HUES48 (cell line): ENCODE results near the gene GPR146.
"Not testable (repeated sequence)": the region's sequence is repeated elsewhere in the genome, so short reads cannot be mapped to it uniquely, and the experiment has no call there.

Experiments used
- H3K27ac ChIP-seq: one replicate; pipeline ENCODE4 v1.7.0; 2013; ENCODE audit warnings: low read depth, low read length, inconsistent platforms
- H3K27me3 ChIP-seq: 2 replicates; pipeline ENCODE4 v1.6.1; 2013; ENCODE audit warnings: mild to moderate bottlenecking, low read length; ENCODE audit not compliant: control insufficient read depth, insufficient read depth
- H3K36me3 ChIP-seq: 2 replicates; pipeline ENCODE4 v1.6.1; 2013; ENCODE audit warnings: low read length; ENCODE audit not compliant: control insufficient read depth, insufficient read depth
- H3K4me1 ChIP-seq: 2 replicates; pipeline ENCODE4 v1.6.1; 2013; ENCODE audit warnings: mild to moderate bottlenecking, low read length; ENCODE audit not compliant: control insufficient read depth, insufficient read depth
- H3K4me3 ChIP-seq: 2 replicates; pipeline ENCODE4 v1.5.1; 2013; ENCODE audit warnings: mild to moderate bottlenecking, low read depth, low read length
- H3K9ac ChIP-seq: 2 replicates; pipeline ENCODE4 v1.6.1; 2013; ENCODE audit warnings: mild to moderate bottlenecking, low read depth, low read length, moderate library complexity
- H3K9me3 ChIP-seq: 2 replicates; pipeline ENCODE4 v1.6.1; 2013; ENCODE audit warnings: low read length; ENCODE audit not compliant: control insufficient read depth, insufficient read depth

Gene GPR146

GRCh38 chr7:1064581-1064980 is 20.2 kb downstream of the GPR146 start:
- H3K9ac ChIP-seq, result no peak overlapping the region

GRCh38 chr7:1065263-1065584 is 20.9 kb downstream of the GPR146 start:
- H3K27me3 ChIP-seq, result no peaks in the 10 kb centered on the region
- no peak overlapping the region for H3K27ac ChIP-seq
- H3K9ac ChIP-seq, result no peak overlapping the region
- H3K36me3 ChIP-seq, result no peaks in the 10 kb centered on the region
- H3K4me3 ChIP-seq, result no peak overlapping the region
- H3K4me1 ChIP-seq, result peaks cover 9% of the 10 kb centered on the region
- H3K9me3 ChIP-seq, result no peaks in the 10 kb centered on the region

More at GRCh38 chr7:1064581-1064980, 20.2 kb downstream of the GPR146 start:
- no peaks in the 10 kb centered on the region for H3K36me3 ChIP-seq
- H3K4me1 ChIP-seq, result peaks cover 12% of the 10 kb centered on the region
- no peak overlapping the region for H3K27ac ChIP-seq
- no peaks in the 10 kb centered on the region for H3K27me3 ChIP-seq
- no peak overlapping the region for H3K4me3 ChIP-seq
- H3K9me3 ChIP-seq, result no peaks in the 10 kb centered on the region

GRCh38 chr7:1065585-1066241 is 21.4 kb downstream of the GPR146 start:
- Histone ChIP-seq H3K4me1 (peaks cover 4% of the 10 kb centered on the region; the same call in 1 of the 2 replicates), H3K9ac (no peak overlapping the region), H3K27me3 (no peaks in the 10 kb centered on the region)

DNA sequence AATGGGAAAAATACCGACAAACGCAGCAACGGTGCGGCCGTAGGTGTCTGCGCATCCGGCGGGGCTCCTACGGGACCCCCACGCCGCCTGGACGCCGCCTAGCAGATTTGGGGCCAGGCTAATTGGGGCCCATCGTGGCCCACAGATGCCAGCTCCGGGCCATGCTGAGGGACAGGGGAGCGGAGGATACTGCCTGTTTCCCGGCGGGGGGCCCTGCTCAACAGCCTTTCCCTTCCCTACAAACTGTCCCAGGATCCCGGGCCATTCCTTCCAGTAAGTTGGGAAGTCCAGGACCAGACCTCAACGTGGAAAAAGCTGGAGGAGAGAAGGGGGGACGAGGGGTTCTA is 21.9 kb downstream of the GPR146 start:
- Histone ChIP-seq H3K27me3 (no peaks in the 10 kb centered on the region), H3K9me3 (peaks cover 6% of the 10 kb centered on the region), H3K27ac (no peak overlapping the region), H3K36me3 (no peaks in the 10 kb centered on the region), H3K4me3 (no peak overlapping the region; the same call in 1 of the 2 replicates), H3K9ac (no peak overlapping the region), H3K4me1 (no peaks in the 10 kb centered on the region)

More at GRCh38 chr7:1065585-1066241, 21.4 kb downstream of the GPR146 start:
- Histone ChIP-seq H3K36me3 (no peaks in the 10 kb centered on the region), H3K27ac (no peak overlapping the region), H3K9me3 (peaks cover 4% of the 10 kb centered on the region), H3K4me3 (no peak overlapping the region; the same call in 1 of the 2 replicates)

- no peaks in the 10 kb centered on the region for H3K36me3 ChIP-seq
- H3K9me3 ChIP-seq, result peaks cover 6% of the 10 kb centered on the region
- H3K4me3 ChIP-seq, result no peak overlapping the region
- no peaks in the 10 kb centered on the region for H3K27me3 ChIP-seq
- no peaks in the 10 kb centered on the region for H3K4me1 ChIP-seq
- no peak overlapping the region for H3K9ac ChIP-seq
- H3K27ac ChIP-seq, result no peak overlapping the region
Observed at GRCh38 chr7:1068013-1068412, 23.7 kb downstream of the GPR146 start.

DNA sequence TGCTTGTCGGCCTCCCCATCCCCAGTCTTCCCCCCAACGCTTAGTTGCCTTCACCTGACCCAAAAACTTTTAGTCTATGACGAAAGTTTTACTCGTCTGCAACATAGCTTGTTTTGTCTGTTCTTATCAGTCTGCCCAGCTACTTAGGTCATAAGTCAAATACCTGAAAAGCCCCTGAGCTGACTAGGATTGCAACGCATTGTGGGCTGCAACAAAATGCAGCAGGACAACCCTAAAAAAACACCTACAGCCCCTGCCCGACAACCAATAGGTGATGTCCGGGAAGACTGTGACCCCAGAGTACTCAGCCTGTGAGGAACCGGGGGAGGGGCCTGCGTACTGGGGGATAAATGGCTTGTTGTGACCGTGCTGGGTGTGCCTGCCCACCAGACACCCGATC is 24.3 kb downstream of the GPR146 start:
- H3K9me3 ChIP-seq, result peaks cover 6% of the 10 kb centered on the region
- no peaks in the 10 kb centered on the region for H3K36me3 ChIP-seq
- no peak overlapping the region for H3K9ac ChIP-seq
- H3K27ac ChIP-seq, result no peak overlapping the region
- H3K4me3 ChIP-seq, result no peak overlapping the region
- H3K4me1 ChIP-seq, result no peaks in the 10 kb centered on the region
- no peaks in the 10 kb centered on the region for H3K27me3 ChIP-seq

- no peaks in the 10 kb centered on the region for H3K27me3 ChIP-seq
- no peak overlapping the region for H3K27ac ChIP-seq
- peaks cover 6% of the 10 kb centered on the region for H3K9me3 ChIP-seq
- no peak overlapping the region for H3K9ac ChIP-seq
- no peak overlapping the region for H3K4me3 ChIP-seq
- H3K36me3 ChIP-seq, result no peaks in the 10 kb centered on the region
- no peaks in the 10 kb centered on the region for H3K4me1 ChIP-seq
Observed at GRCh38 chr7:1070544-1071011, 26.2 kb downstream of the GPR146 start.

DNA sequence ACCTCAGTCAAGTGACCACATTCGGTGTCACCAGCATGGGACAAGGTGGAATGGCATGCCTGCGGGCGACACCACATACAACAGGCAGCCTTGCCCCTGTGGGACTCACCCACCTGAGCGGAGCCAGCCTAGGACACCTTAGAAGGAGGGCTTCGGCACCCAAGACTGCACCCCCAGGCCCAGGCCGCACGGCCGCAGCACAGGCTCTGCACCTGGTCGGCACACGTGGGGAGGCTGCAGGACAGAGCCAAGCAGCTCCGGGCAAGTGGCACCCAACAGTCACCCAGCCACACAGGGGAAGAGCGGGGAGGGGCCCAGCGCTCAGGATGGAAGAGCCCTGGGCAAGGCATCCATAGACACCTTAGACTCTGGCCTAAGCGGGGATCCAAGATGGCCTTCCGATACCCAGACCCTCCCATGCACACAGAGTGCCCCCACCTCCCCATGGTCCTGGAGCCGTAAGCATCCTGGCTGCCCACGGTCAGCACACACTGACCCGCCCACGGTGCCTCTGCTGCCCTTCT is 27.4 kb downstream of the GPR146 start:
- Histone ChIP-seq H3K9me3 (peaks cover 6% of the 10 kb centered on the region), H3K4me3 (no peak overlapping the region), H3K36me3 (no peaks in the 10 kb centered on the region), H3K27ac (no peak overlapping the region), H3K4me1 (no peaks in the 10 kb centered on the region), H3K9ac (no peak overlapping the region), H3K27me3 (no peaks in the 10 kb centered on the region)

DNA sequence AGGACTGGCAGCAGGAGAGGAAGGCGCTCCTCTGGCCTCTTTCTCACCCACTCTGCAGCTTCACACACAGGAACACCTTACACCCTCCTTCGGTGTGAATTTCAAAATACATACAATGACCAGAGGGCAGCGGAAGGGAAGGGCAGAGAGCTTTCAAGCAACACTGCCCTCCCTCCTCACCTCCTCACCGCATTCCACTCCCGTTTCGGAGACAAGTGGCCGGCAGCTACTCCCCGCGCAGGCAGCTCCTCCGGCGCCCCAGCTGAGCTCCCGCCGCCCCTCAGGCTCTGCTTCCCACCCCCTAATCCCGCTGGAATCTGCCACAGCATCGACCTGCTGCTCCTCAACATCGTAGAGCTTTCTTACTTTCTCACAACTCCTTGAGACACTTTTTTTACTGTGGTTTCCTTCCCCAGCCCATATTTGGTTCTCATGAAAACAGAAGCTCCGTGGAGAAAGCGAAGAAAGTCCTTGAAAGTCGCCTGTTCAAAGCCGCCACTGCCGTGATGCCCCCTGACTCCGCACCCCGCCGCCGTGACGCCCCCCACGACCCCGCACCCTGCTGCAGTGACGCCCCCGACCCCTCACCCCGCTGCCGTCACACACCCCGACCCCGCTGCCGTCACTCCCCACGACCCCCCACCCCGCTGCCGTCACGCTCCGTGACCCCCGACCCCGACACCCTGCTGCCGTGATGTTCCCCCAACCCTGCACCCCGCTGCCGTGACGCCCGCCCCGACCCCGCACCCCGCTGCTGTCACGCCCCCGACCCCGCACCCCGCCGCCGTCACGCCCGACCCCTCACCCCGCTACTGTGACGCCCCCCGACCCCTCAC is 29.0 kb downstream of the GPR146 start:
- no peak overlapping the region for H3K4me3 ChIP-seq
- no peaks in the 10 kb centered on the region for H3K36me3 ChIP-seq
- H3K27me3 ChIP-seq, result no peaks in the 10 kb centered on the region
- peaks cover 6% of the 10 kb centered on the region for H3K9me3 ChIP-seq
- H3K27ac ChIP-seq, result no peak overlapping the region
- H3K9ac ChIP-seq, result no peak overlapping the region
- no peaks in the 10 kb centered on the region for H3K4me1 ChIP-seq

GRCh38 chr7:1074018-1074417 is 29.7 kb downstream of the GPR146 start:
- H3K9me3 ChIP-seq, H3K4me1 ChIP-seq, H3K9ac ChIP-seq, H3K4me3 ChIP-seq, H3K27ac ChIP-seq, H3K27me3 ChIP-seq, H3K36me3 ChIP-seq: not testable (repeated sequence)
